Right lung (tissue), 5 donors: ENCODE results near the gene RELL2. TPM values are rescaled to one million over a fixed set of nuclear protein-coding genes. Genes with fewer than 3 reads are reported as not detected.

Experiments
- DNase-seq, 2 donors: peaks; one replicate each; pipeline ENCODE4 v3.0.0-alpha.2; 2013
- polyA plus RNA-seq, 5 donors: library from polyadenylated mRNA; unstranded; fragments of 120-200 nt; gene quantifications; one replicate each; pipeline versions ENCODE4 v1.2.1 to v1.2.3, GENCODE V29; 2013; ENCODE audit warnings: inconsistent platforms in 1 of 5, low replicate concordance in 1 of 5; ENCODE audit not compliant: insufficient read length in 5 of 5, insufficient read depth in 1 of 5

RELL2 gene
- polyA plus RNA-seq, 5 donors: 0.16 to 0.58 (median 0.37) TPM

DNA sequence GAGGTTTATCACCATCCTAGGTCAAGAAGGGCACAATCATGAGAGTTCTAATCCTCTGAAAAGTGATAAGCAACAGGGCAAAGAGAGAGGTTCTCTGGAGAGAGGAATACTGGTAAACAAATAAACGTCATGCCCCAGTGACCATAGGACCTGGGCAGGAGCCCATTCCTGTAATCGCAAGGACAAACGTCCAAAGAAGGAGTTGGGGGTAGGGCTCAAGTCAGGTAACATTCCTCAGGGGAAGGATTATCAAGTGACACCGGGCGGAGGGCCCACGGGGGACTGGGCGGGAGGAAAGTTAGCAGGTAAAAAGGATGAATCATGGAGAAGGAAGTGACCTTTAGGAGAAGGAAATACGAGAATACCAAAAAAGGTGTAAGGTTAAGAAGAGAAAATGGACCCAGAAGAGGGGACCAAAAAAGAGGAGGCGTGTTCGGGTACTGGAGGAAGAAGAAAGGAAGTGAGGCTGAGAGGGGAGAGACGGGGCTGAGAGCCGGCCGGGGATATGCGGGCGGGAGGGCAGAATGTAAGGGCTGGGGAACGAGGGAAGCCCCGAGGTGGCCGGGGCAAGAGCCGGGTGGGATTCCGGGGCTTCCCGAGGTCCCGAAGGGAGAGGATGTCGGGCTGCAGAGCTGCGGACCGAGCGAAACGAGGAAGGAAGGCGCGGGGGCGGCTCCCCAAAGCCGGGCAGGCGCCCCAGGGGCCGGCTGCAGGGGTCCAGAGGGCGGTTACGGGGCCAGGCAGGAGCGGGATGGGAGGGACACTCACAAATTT is 18.6 kb upstream of the RELL2 start:
- DNase-seq: peak; percentile 36 to 47

DNA sequence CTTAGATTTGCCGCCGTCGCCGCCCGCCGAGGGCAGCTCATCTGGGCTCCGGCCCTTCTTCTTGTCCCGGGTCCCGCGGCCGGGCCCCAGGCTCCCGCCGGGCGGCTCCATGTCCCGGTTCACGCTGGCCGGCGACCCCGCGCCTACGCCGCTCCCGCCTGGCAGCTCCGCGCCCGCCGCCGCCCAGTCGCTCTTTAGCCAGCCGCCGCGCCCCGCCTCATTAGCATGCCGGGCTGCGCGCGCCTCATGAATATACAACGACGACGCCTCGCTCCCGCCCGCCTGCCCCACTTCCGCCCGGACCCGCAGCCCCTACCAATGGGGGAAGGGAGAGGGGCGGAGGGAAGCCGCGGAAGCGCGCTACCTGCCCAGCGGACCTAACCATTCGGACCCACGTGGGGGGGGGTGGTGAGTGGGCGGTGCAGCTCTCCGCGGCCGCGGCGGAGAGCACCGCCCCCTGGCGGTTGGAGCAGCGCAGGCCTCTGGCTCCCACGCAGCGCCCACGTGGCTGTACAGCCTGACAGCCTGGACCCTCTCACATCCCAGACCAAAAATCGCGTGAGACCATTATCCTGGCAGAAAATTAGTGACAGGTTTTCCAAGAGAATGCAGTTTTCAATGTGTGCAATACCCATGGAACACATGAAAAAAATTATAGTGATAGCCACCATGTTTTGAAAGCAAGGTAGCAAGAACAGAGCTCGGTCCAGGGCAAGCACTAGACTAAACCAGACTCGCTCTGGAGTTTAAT is 17.8 kb upstream of the RELL2 start, which contains the start of gene DIAPH1:
DIAPH1 (minus strand) TSS at position 197 of the 751 bp plus-strand sequence; CDS start at position 111, 86 bp downstream.
- peak; percentile 97 to 98 for DNase-seq

DNA sequence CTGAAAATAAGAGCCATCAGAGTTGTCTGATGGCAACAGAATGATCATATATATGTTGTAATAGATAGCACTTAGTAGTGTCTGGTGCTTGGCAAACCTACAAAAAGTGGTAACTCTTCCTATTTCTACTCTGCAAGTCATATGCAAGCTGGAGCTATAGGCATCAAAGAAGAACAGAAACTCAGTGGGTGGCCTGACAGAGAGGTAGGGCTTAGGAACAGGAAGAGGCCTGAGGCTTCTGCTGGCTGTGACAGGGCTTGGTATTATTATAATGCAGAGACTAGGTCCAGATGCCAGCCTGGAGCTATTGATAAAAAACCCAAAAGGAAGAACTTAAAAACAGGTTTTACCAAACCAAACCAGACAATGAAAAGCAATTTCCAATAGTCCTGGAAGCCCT is 13.6 kb upstream of the RELL2 start:
- no peak for DNase-seq

DNA sequence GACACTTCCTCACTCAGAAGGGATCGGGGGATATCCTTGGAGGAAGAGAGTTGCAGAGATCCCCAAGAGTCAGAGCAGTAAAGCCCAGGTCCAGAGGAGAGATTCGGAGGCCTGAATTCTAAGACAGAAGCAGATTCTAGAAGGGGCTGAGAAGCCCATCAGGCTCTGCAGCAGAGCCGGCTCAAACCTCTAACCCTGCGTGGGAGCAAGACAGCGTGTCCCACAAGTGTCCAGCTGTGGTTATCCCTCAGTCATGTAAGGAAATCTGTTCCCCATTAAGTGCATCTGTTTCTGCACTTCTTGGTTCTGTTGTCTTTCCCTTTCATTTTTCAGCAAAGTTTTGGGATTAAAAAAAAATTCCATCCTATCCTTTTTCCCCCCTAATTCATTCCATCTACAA is 13.2 kb upstream of the RELL2 start:
- DNase-seq: no peak

DNA sequence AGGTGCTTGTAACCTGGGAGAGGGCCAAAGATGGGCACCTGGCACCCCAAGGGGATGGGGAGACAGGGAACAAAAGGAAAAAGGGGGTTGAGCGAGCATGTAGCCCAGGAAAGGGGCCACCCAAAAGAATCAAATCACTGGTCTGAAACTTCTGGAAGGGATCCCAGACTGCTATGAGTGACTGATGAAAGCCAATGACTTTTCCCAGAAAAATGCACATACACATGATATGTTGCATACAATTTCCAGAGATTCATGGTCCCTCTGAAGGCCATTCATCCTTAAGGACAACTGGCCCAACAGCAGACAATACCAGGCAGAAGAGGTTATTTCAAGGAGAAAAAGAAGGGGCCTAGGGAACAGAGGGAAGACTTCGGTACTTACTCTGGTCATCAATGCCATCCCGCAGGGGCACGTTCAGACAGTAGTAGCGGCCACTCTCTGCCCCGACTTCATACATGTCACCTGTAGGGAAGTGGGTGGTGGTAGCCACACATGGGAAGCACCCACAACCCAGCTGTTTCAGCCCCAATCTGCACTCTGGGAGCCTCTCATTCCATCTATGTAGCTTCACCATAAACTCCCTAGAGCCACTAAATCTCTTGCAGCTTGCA is 8.5 kb upstream of the RELL2 start:
- no peak for DNase-seq

DNA sequence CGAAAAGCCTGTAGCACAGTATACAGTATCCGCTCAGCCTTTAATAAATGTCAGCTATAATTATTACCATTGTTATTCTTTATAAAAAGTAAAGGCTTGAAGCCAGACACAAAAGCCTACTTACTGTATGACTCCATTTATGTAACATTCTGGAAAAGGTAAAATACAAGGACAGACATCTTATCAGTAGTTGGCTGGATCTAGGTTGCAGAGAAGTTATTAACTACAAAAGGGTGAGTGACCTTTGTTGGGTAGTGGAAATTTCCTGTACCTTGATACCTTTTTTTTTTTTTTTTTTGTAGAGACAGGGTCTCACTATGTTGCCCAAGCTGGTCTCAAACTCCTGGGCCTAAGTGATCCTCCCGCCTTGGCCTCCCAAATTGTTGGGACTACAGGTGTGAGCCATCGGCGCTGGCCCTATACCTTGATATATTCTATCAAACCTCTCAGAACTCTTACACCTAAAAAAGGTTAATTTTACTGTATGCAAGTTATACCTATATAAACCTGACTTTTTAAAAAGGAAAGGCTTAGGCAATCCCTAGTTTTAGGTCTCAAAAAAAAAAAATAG is 6.1 kb upstream of the RELL2 start:
- no peak for DNase-seq

GRCh38 chr5:141632650-141633049 is 4.1 kb upstream of the RELL2 start:
- no peak for DNase-seq

DNA sequence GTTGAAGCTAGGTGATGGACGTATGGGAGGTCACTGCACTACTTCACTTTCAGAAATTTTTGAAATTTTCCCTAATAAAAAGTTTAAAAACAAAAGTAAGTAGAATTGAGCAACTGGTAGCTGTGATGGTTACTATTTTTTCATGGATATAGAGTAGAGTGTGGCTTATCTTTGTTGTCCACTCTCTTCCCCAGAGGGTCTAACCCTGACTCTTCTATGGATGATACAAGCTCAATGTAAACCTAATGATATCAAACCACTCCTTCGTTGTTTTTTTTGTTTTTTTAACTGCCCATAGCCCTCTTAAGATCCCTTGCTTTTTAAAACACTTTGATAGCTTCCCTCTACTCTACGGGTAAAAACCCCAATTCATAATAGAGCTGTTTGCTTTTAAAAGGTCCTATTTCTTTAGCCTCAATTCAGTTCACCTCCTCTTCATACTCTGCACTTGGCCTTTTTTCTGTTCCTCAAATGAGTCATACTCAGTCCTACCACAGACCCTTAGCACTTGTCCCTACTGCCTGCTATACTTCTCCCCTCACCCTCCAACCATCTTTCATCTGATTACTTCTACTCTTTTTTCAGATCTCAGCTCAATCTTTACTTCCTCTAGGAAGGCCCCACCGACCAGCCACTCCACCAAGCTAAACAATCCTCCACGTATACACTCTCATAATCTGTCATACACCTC is 2.8 kb upstream of the RELL2 start:
- no peak for DNase-seq

DNA sequence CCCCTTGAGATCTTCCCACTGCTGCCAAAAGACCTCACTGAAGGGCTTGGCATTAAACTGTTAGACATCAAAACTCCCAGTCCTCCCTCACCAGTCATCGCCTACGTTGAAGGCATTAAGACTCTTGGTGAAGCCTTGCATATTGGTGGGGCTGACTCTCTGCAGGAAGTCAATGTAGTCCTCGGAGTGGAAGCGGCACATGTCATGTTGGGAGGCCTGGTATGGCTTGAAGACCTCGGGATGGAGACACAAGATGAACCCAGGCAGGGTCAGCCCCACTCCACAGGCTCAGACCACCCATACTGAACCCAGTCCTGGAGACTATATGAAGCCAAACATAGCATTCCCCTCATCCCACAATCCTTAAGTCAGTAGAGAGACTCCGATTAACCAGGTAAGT is 2.1 kb upstream of the RELL2 start:
- no peak for DNase-seq

DNA sequence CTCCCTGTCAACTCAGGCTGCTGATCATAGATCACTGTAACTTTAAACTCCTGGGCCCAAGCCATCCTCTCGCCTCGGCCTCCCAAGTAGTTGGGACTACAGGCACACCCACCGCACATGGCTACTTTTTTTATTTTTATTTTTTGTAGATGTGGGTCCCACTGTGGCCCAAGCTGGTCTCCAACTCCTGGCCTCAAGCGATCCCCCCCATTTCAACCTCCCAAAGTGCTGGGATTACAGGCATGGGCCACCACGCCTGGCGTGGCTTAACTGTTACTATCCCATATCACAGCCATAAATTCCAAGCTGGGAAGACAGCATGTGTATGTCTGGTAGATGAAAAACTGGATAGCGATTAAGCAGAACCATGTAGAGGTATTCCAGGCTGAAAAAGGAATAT is 1.2 kb upstream of the RELL2 start:
- no peak for DNase-seq

- no peak for DNase-seq
These were observed 738 bp upstream of the RELL2 start for GRCh38 chr5:141636106-141636412.

DNA sequence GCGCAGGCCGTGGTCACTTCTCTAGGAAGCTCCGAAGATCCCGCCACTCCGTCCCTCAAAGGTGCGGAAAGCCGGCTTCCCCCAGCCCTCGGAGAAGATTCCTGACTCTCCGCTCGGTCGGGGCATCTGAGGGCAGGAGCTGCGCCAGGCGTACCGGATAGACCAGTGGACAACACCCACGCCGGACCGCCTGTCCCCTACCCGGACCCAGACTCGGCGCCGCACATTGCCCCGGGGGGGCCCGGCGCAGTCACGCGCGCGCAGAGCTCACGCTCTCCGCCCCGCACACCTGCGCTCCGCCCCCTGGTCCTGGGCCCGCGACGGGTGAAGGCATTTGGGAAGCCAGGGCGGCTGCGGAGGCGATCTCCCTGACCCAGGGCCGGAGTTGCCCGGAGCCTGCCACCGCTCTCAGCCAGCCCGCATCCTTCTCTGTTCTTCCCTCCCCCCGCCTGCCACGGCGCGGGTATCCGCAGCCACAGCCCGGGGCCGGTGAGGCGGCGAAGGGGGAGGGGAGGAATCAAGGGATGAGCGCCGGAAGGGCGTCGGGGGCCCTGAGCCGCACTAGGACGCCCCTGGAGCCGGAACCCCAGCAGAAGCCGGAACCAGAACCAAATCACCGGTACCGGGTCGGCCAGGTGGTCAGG is 448 bp downstream of the RELL2 start:
- no peak for DNase-seq

DNA sequence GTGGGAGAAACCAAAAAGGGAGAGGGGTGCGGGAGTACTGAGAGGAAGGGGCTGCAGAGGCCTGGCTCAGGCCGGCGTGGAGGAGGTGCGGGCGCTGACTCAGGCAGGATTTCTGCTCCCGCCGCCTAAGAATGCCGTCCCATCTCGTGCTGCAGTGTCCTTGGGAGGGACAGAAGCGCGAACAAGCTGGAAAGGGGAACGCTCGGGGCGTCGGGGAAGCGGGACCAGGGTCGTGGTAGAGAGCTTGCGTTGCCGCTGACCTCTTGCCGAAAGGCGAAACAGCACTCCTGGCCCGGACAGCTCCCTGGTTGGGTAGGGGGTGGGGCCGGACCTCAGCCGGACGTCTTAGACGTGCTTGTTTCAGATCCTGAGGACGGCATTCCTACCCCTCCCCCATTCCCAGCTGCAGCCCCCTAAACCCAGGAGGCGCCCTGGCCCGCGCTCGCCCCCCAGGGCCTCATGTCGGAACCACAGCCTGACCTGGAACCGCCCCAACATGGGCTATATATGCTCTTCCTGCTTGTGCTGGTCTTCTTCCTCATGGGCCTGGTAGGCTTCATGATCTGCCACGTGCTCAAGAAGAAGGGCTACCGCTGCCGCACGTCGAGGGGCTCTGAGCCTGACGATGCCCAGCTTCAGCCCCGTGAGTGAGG is 1.1 kb downstream of the RELL2 start:
- peak in 1 of 2 donors; percentile 37 for DNase-seq

DNA sequence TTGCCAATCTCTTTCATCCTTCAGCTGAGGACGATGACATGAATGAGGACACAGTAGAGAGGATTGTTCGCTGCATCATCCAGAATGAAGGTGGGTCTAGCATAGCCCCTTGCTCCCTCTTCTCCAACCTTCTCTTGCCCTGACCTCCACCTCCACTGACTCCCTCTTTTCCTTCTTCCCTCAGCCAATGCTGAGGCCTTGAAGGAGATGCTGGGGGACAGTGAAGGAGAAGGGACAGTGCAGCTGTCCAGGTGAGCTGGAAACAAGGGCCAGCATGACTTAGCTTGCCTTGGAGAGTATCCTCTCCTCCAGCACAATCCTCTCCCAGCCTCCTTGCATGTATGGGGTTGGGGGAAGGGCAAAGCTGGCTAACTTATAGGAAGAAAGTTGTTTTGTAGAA is 2.0 kb downstream of the RELL2 start:
- DNase-seq: no peak

DNA sequence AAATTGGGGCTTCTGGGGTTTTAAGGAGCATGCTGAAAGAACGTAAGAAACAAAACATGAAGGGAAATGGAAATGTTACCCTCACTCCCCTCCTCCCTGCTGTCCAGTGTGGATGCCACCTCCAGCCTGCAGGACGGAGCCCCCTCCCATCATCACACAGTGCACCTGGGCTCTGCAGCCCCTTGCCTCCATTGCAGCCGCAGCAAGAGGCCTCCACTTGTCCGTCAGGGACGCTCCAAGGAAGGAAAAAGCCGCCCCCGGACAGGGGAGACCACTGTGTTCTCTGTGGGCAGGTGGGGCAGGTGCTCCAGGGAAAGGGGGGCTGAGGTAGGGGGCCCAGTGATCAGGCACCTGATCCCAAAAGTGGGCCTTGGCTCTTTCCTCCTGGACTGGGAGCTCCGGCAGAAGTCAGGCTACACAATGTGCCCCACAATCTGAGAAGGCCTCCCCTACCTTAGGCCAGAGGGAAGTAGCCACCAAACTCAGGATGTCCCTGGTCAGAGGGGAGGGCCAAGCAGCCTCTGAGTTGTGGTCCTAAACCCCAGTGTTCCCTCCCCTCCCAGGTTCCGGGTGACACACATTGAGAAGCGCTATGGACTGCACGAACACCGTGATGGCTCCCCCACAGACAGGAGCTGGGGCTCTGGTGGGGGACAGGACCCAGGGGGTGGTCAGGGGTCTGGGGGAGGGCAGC is 2.7 kb downstream of the RELL2 start:
- DNase-seq: no peak

- no peak for DNase-seq
These were observed 3.2 kb downstream of the RELL2 start for GRCh38 chr5:141640051-141640415.

DNA sequence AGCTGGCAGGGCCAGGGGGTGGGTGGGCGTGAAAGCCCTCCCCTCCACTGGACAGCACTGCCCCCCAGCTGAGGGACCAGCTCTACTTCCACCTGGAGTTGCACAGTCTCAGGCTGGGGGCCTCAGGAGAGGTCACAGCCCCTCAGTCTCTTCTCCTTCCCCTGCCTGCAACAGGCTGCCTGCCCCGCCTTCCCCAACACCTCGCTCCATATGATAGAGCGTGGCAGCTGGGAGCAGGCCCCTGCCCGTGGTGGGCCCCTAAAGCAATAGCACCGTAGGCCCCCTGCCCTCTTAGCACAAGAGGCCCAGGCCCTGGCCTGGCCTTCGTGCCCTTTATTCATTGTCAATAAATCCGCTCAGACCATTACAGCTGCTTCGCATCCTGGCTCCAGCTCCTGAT is 3.9 kb downstream of the RELL2 start:
- DNase-seq: no peak

GRCh38 chr5:141641634-141642267 is 5.0 kb downstream of the RELL2 start:
- DNase-seq: no peak

- DNase-seq: no peak
These were observed 9.2 kb downstream of the RELL2 start for GRCh38 chr5:141646026-141646425.

- no peak for DNase-seq
These were observed 10.4 kb downstream of the RELL2 start for GRCh38 chr5:141647242-141647641.
